HG03045 (cell line): Measurements from ENCODE around the gene TMEM47.

Experiments
- ATAC-seq: cut with Tn5 transposase; IDR thresholded peaks from one replicate; pipeline ENCODE4 v1.9.1; 2021; ENCODE audit warnings: mild to moderate bottlenecking, moderate library complexity; ENCODE audit not compliant: unreplicated experiment

Gene TMEM47

GRCh38 chrX:34586346-34586911 lies 70.7 kb downstream of the TMEM47 start:
- no peak for ATAC-seq

DNA sequence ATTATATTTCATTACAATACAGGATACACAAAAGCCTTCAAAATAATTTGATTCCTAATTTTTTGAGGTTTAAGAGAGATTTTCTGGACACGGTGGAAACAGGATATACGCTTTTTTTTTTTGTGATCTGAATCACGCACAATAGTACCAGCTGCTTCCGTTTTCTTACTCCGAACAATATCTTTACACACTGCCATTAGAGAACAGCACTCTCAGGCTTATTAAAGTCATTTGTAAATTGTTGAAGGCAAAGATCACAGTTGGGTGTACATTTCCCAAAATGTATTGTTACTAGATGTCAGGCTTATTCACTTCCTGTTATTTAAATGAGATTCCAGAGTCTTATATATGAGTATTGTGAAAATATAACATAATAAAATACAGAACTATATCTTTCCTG lies 71.5 kb downstream of the TMEM47 start:
- ATAC-seq, result no peak

GRCh38 chrX:34584781-34585180 lies 72.3 kb downstream of the TMEM47 start:
- no peak for ATAC-seq

GRCh38 chrX:34580069-34580468 lies 77.0 kb downstream of the TMEM47 start:
- ATAC-seq, result no peak

DNA sequence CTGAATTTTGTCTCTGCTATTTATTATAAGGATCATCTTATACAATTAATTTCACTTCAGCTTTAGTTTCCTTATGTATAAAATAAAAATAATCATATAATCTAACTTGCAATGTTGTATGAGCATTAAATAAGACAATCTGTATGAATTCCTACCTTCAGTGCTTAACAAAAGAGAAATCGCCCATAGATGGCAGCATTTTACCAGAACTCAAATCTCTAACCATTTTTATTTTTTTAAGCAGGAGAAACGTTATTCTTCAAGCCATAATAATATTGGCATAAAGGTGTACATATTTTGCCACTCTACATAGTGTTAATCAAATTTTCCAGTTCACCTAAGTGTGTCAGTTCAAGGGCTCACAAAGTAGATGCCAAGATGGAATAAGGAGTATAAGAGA lies 78.8 kb downstream of the TMEM47 start:
- ATAC-seq, result no peak
